ENCODE data around the gene KLHDC7B.

KLHDC7B gene

DNA sequence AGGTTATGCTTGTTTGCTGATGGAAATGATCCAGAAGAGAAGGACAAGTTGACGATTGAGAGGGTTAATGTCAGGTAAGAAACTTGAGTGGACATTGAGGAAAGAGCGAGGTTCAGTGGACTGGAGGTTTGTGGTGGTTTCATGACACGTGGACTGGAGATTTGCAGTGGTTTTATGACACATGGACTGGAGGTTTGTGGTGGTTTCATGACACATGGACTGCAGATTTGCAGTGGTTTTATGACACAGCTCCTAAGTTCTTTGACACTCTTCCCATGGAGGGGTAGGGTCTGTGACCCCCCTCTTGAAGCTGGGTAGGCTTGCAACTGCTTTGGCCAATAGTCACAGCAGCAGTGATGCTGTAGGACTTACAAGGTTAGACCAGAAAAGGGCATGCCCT is 49.5 kb downstream of the KLHDC7B start:
- DNase-seq (ENCODE audit: low read depth), result no peak

GRCh38 chr22:50597097-50597496 is 51.4 kb downstream of the KLHDC7B start:
- no peak for DNase-seq (ENCODE audit: low read depth)

DNA sequence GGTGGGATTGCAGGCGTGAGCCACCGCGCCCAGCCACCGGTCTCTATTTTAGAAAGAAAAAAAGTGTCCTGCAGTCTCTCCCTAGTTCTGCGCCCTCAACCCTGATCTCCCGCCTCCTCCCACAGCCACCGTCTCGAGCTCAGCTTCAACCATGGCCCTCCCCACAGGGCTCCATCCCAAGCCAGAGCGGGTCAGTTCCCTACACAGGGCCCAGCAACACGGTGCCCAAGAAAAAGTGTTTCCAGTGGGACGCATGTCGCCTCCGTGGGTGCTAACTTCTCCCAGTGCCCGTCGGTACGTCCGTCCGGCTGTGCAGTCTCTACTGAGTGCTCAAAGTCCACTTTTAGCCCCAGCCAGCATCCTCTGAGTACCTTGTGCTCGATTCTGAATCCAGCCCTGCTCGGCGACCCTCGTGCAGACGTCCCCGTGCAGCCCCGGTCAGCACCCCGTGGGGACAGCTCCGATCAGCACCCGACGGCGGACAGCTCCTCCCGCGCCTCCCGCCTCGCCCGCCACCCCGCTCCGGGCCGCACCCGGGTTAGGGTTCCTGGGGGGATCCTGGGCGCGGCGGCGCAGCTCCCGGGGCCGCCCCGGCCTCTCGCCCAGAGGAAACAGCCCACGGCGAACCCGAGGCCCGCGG is 54.2 kb downstream of the KLHDC7B start:
- no peak for DNase-seq (ENCODE audit: low read depth)

GRCh38 chr22:50600538-50600937 is 54.8 kb downstream of the KLHDC7B start, which contains the start of gene MAPK8IP2:
Gene MAPK8IP2, plus strand, starts transcription at chr22:50600793. Its CDS starts 26 bp downstream, at chr22:50600819.
- no peak for DNase-seq (ENCODE audit: low read depth)

Data from HS-5 (cell line).